HK-2 (cell line): Measurements from ENCODE around the gene KLK8.
"Not testable (repeated sequence)": the region's sequence is repeated elsewhere in the genome, so short reads cannot be mapped to it uniquely, and the experiment has no call there.

Experiments
- DNase-seq: peaks from one replicate; pipeline ENCODE4 v3.0.0-alpha.2; 2018; ENCODE audit not compliant: unreplicated experiment

Gene KLK8

GRCh38 chr19:51016798-51017683 is 15.6 kb upstream of the KLK8 start:
- DNase-seq, result peak; percentile 44

GRCh38 chr19:51015691-51016267 is 14.4 kb upstream of the KLK8 start:
- DNase-seq, result no peak

- DNase-seq, result no peak
Measured at GRCh38 chr19:51014242-51014641, 12.8 kb upstream of the KLK8 start.

GRCh38 chr19:51012661-51013190 is 11.3 kb upstream of the KLK8 start:
- DNase-seq, result peak; percentile 5

- no peak for DNase-seq
Measured at GRCh38 chr19:51010066-51010795, 8.8 kb upstream of the KLK8 start.

GRCh38 chr19:51009061-51009891 is 7.9 kb upstream of the KLK8 start:
- DNase-seq, result no peak

GRCh38 chr19:51007488-51007887 is 6.1 kb upstream of the KLK8 start:
- DNase-seq, result no peak

GRCh38 chr19:51006406-51006805 is 5.0 kb upstream of the KLK8 start:
- no peak for DNase-seq

GRCh38 chr19:51005248-51005647 is 3.8 kb upstream of the KLK8 start:
- no peak for DNase-seq

GRCh38 chr19:51003316-51003715 is 1.9 kb upstream of the KLK8 start:
- no peak for DNase-seq

- no peak for DNase-seq
Measured at GRCh38 chr19:51002542-51003311, 1.3 kb upstream of the KLK8 start.

- no peak for DNase-seq
Measured at GRCh38 chr19:51002089-51002532, 707 bp upstream of the KLK8 start.

- no peak for DNase-seq
Measured at GRCh38 chr19:51000981-51001380, 423 bp downstream of the KLK8 start.

GRCh38 chr19:51000426-51000825 is 978 bp downstream of the KLK8 start:
- DNase-seq, result no peak

GRCh38 chr19:50998686-50999085 is 2.7 kb downstream of the KLK8 start:
- DNase-seq, result no peak

GRCh38 chr19:50998061-50998460 is 3.3 kb downstream of the KLK8 start:
- no peak for DNase-seq

GRCh38 chr19:50994129-50994528 is 7.3 kb downstream of the KLK8 start:
- DNase-seq, result no peak

GRCh38 chr19:50992666-50993035 is 8.8 kb downstream of the KLK8 start:
- DNase-seq, result no peak

GRCh38 chr19:50984416-50984815 is 17.0 kb downstream of the KLK8 start:
- not testable (repeated sequence) for DNase-seq

- DNase-seq, result no peak
Measured at GRCh38 chr19:50983625-50984292, 17.6 kb downstream of the KLK8 start, which contains the start of gene KLK7. Gene KLK7, minus strand, starts transcription at chr19:50983917. Its CDS starts 1,518 bp downstream, at chr19:50982399.
